Gastroesophageal sphincter (tissue), 3 donors: ENCODE data around the gene ATP13A4.

Experiments used
- CTCF ChIP-seq, 4 experiments: fragments of 200-600 bp in 2 of 4; fragments of 450-650 bp in 2 of 4; sonication (generic) in 1 of 4; IDR thresholded peaks; one replicate each; pipeline ENCODE4 v1.5.1; 2017 to 2019; ENCODE audit warnings: antibody characterized with exemption in 4 of 4, mild to moderate bottlenecking in 2 of 4, moderate library complexity in 2 of 4
- POLR2A ChIP-seq, 2 donors: fragments of 450-650 bp; IDR thresholded peaks; one replicate each; pipeline ENCODE4 v1.6.1; 2017; ENCODE audit warnings: antibody characterized with exemption in 2 of 2, mild to moderate bottlenecking in 2 of 2, moderate library complexity in 1 of 2

- TF ChIP-seq POLR2A (IDR thresholded peaks at IDR 0.05) (no peak), CTCF (IDR thresholded peaks at IDR 0.05) (no peak)
Observed at GRCh38 chr3:193560091-193560490, 5.4 kb upstream of the ATP13A4 start.
